Loucy (cell line): ENCODE data around the gene NUDT7.

Experiments used
- H2AFZ ChIP-seq: fragments of 200-600 bp; sonication (generic); 2 replicates; pipeline ENCODE4 v1.6.0; 2016; ENCODE audit warnings: antibody characterized with exemption, mild to moderate bottlenecking, low read length, moderate library complexity
- H3F3A ChIP-seq: fragments of 200-600 bp; 2 replicates; pipeline ENCODE4 v1.6.0; 2016; ENCODE audit warnings: antibody characterized with exemption, low read depth, mild to moderate bottlenecking
- H3K27me3 ChIP-seq: fragments of 200-600 bp; sonication (generic); 2 replicates; pipeline ENCODE4 v1.6.1; 2014; ENCODE audit warnings: low read length, mild to moderate bottlenecking; ENCODE audit not compliant: insufficient read depth, poor library complexity, severe bottlenecking
- H3K36me3 ChIP-seq: fragments of 200-600 bp; sonication (generic); 2 replicates; pipeline ENCODE4 v1.6.1; 2016; ENCODE audit warnings: low read length; ENCODE audit not compliant: insufficient read depth
- H3K4me1 ChIP-seq: fragments of 200-600 bp; sonication (generic); 2 replicates; pipeline ENCODE4 v1.5.1; 2014; ENCODE audit warnings: low read length, mild to moderate bottlenecking; ENCODE audit not compliant: insufficient read depth, poor library complexity, severe bottlenecking
- H3K4me2 ChIP-seq: fragments of 200-600 bp; sonication (generic); 2 replicates; pipeline ENCODE4 v1.6.0; 2014; ENCODE audit warnings: antibody characterized with exemption, low read length, low read depth, mild to moderate bottlenecking; ENCODE audit not compliant: poor library complexity, severe bottlenecking
- H3K4me3 ChIP-seq: fragments of 200-600 bp; sonication (generic); 2 replicates; pipeline ENCODE4 v1.5.1; 2014; ENCODE audit warnings: low read length, mild to moderate bottlenecking, mixed read lengths; ENCODE audit not compliant: poor library complexity, severe bottlenecking
- H3K79me2 ChIP-seq: fragments of 200-600 bp; sonication (generic); 2 replicates; pipeline ENCODE4 v1.6.1; 2014; ENCODE audit warnings: low read length; ENCODE audit not compliant: insufficient read depth
- H3K9ac ChIP-seq: fragments of 200-600 bp; sonication (generic); 2 replicates; pipeline ENCODE4 v1.6.0; 2014; ENCODE audit warnings: mild to moderate bottlenecking, low read depth, low read length, moderate library complexity; ENCODE audit not compliant: poor library complexity, severe bottlenecking
- H3K9me2 ChIP-seq: fragments of 200-600 bp; sonication (generic); replicated peaks from 2 replicates; pipeline ENCODE4 v1.6.1; 2016; ENCODE audit warnings: low read depth, low read length, mixed read lengths
- H3K9me3 ChIP-seq: fragments of 200-600 bp; sonication (generic); 2 replicates; pipeline ENCODE4 v1.6.1; 2014; ENCODE audit warnings: mild to moderate bottlenecking, antibody characterized with exemption, low read length, low read depth; ENCODE audit not compliant: insufficient read depth
- H4K20me1 ChIP-seq: fragments of 200-600 bp; sonication (generic); 2 replicates; pipeline ENCODE4 v1.6.0; 2014; ENCODE audit warnings: antibody characterized with exemption, low read length, mild to moderate bottlenecking; ENCODE audit not compliant: insufficient read depth, poor library complexity, severe bottlenecking
- CTCF ChIP-seq: fragments of 200-600 bp; sonication (generic); conservative IDR thresholded peaks from 2 replicates; pipeline ENCODE4 v1.5.1; 2014; ENCODE audit warnings: mild to moderate bottlenecking, antibody characterized with exemption, low read length
- EZH2phosphoT487 ChIP-seq: fragments of 200-600 bp; IDR thresholded peaks from 2 replicates; pipeline ENCODE4 v1.6.1; 2018; ENCODE audit warnings: antibody characterized with exemption, mild to moderate bottlenecking, moderate library complexity, borderline replicate concordance

Gene NUDT7

DNA sequence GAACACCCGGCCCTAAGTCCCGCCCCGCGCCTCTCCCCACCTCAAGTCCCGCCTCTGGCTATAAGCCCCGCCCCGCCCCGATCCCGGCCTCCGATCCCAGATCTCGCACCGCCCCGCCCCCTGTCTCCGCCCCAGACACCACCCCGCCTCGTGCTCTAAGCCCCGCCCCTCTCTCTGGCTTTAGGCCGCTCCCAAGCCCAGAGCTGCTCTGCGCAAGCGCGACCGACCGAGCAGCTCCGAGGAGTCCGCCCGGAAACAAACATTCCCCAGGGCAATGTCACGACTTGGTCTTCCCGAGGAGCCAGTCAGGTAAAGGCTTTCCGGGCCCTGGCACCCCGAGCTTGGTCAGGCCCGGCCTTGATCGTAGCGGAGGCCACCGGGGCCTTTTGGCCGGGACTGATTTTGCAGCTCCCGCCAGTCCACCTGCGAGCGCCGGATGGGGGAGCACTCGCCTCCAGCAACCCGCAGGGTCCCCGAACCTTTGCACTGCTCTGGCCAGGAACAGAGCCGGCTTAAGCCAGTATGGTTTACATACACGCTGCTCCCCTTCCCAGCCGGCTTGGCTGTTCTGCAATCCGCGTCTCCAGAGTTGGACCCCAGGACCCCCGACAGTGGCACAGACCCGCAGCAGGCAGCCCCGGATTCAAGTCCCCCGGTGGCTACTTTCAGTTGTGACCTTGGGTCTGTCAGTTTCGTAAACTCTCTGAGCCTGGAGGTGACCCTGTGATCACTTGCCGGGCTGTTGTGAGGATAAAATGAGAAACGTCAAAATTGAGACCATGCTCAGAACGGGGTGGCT is at the start of gene NUDT7:
Gene NUDT7 (plus strand): TSS at position 206 of the 799 bp plus-strand sequence. CDS start 69 bp downstream, at position 275.
- no peaks in the 10 kb centered on the region for H3K36me3 ChIP-seq
- no peaks in the 10 kb centered on the region for H3F3A ChIP-seq
- peaks cover 12% of the 10 kb centered on the region for H3K4me1 ChIP-seq
- no peaks in the 10 kb centered on the region for H4K20me1 ChIP-seq
- H2AFZ ChIP-seq = peak within 1 kb of the TSS; percentile 97
- H3K9me2 ChIP-seq = no peaks in the 10 kb centered on the region
- TF ChIP-seq EZH2phosphoT487 (no peak), CTCF (peak; percentile 45)
- no peaks in the 10 kb centered on the region for H3K79me2 ChIP-seq
- H3K4me2 ChIP-seq = peak within 1 kb of the TSS; percentile 93
- no peaks in the 10 kb centered on the region for H3K9me3 ChIP-seq
- peak within 1 kb of the TSS; percentile 76 for H3K9ac ChIP-seq
- H3K4me3 ChIP-seq = peak within 1 kb of the TSS; percentile 83
- H3K27me3 ChIP-seq = no peaks in the 10 kb centered on the region

- Histone ChIP-seq H3K27me3 (no peaks in the 10 kb centered on the region), H3K4me1 (no peaks in the 10 kb centered on the region), H3K4me3 (no peak overlapping the region), H4K20me1 (no peaks in the 10 kb centered on the region), H3K36me3 (no peaks in the 10 kb centered on the region), H3K4me2 (no peak overlapping the region), H3K9ac (no peak overlapping the region), H2AFZ (peak overlapping the region; percentile 85), H3K9me3 (no peaks in the 10 kb centered on the region), H3K9me2 (no peaks in the 10 kb centered on the region), H3K79me2 (no peaks in the 10 kb centered on the region), H3F3A (no peaks in the 10 kb centered on the region)
- no peak for TF ChIP-seq CTCF
- no peak for TF ChIP-seq EZH2phosphoT487
Observed at GRCh38 chr16:77674888-77675287, 47.4 kb upstream of the NUDT7 start.

GRCh38 chr16:77675464-77676324 is 46.6 kb upstream of the NUDT7 start:
- no peaks in the 10 kb centered on the region for H3K27me3 ChIP-seq
- TF ChIP-seq CTCF (peak; percentile 96), EZH2phosphoT487 (no peak)
- no peaks in the 10 kb centered on the region for H3K79me2 ChIP-seq
- no peak overlapping the region for H3K4me3 ChIP-seq
- H4K20me1 ChIP-seq = no peaks in the 10 kb centered on the region
- H3K9me3 ChIP-seq = no peaks in the 10 kb centered on the region
- H2AFZ ChIP-seq = peak overlapping the region; percentile 85
- no peak overlapping the region for H3K9ac ChIP-seq
- H3K36me3 ChIP-seq = no peaks in the 10 kb centered on the region
- no peaks in the 10 kb centered on the region for H3F3A ChIP-seq
- H3K9me2 ChIP-seq = no peaks in the 10 kb centered on the region
- peak overlapping the region; percentile 20 for H3K4me2 ChIP-seq
- no peaks in the 10 kb centered on the region for H3K4me1 ChIP-seq
